HG03460 (cell line): ENCODE results near the gene UBE2E3.

Experiments
- ATAC-seq: cut with Tn5 transposase; IDR thresholded peaks from one replicate; pipeline ENCODE4 v1.9.1; 2021; ENCODE audit not compliant: unreplicated experiment

Gene UBE2E3

DNA sequence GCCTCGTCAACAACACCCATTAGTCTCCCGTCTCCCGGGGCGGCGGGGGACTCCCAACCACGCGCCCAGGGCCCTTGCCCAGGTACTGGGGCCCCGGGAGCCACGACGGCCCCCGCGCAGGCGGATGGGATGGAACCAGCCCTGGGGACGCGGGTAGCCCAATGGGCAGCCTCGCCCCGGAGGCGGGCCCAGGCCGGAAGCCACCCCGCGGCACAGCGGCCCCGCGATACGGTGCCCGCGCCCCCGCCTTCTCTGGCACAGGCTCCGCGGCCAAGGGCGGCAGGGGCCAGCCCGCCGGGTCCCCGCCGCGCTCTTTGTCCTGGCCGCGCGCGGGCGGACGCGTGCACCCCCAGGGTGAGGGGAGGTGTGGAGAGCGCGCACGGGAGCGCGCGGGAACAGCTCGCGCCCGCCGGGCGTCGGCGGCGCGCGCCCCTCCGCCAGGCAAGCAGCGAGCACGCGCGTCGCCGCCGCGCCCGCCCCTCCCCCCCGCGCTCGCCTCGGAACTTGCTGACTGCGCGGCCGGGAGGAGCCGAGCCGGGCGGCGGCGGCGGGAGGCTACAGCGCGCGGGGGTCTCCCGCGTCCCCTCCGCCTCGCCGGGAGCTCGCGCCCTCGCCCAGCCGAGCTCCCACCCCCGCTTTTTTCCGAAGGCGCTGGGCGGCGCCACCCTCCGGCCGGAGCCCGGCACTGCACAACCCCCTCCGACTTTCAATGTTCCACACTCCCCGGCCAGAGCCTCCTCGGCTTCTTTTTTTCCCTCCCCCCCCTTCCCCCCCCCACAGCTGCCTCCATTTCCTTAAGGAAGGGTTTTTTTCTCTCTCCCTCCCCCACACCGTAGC lies at the start of gene UBE2E3:
UBE2E3 (plus strand) TSS at position 500 of the 837 bp plus-strand sequence. CDS start 1,438 bp downstream, outside the sequence.
- ATAC-seq, result peak; percentile 71

DNA sequence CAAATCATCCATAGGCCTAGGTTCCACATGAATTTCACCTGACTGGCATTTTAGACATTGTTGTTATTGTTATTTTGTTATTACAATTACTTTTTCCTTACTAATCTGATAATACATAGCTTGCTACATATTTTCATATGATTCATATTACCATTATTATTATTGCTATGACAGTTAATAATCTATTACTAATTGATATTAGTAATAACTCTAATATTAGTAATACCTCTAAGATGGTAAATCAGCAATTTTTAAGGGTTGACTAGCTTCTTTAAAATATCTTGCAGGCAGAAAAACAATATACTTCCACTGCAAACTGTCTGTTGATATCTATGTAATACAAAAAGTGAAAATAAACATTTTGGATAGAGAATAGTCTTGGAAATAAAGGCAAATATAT lies 48.6 kb upstream of the UBE2E3 start:
- ATAC-seq, result no peak

DNA sequence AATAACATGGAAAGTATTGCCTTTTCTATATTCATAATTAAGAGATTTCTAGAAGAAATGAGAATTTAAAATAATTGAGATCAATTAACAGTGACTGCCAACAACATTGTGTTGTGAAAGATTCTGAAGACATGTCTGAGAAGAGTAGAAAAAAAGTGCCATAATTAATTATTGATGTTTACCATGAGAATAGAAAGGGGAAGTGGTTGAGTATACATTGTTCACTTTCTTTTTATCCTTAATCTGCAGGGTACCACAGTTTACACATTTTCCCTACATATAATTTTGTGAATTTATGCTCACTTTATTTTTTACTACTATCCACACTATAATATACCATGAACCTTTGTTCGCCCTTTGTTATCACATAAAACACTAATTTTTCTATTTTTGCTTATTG lies 47.1 kb upstream of the UBE2E3 start:
- peak; percentile 67 for ATAC-seq

DNA sequence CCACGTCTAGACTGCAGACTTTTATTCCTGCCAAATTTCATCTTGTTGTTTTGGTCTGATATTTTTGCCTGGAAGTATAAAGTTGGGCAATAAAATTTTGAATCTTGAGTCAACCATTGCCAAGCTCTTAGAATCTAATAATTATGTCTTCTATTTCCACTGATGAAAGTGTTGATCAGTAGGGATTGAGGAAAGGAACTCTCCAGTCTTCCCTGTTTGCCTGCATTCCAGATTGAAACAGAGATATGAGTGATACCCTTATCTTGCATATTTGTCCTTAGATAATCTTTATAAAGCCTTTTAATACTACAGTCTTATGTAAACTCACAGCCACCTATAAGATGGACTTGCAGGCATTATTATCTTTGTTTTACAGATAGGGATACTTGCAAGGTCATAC lies 45.5 kb upstream of the UBE2E3 start:
- ATAC-seq, result no peak

DNA sequence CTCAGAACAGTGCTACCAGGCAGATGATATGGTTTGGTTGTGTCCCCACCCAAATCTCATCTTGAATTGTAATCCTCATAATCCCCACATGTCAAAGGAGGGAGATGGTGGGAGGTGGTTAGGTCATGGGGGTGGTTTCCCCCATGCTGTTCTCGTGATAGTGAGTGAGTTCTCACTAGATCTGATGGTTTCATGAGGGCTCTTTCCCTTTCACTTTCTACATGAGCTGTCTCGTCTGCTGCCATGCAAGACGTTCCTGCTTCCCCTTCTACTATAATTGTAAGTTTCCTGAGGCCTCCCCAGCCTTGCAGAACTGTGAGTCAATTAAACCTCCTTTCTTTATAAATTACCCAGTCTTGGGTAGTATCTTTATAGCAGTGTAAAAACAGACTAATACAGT lies 42.9 kb upstream of the UBE2E3 start:
- peak; percentile 75 for ATAC-seq

DNA sequence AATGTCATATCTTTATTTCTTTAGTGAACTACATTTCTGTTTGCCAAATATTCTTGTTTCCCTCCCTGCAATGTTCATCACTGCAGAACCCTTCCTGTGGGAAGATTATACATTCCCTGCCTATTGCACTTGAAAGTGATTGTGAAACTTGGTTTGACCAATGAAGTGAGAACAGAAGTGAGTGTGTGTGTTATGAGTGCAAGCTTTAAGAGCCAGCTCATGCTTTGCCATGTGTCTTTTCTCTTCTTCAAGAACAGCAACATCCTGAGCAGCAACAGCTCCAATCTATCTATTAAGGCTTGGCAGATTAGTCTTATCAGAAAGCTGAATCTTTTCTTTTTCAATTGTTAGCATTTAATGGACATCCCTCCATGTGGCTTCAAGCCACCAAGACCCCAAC lies 42.0 kb upstream of the UBE2E3 start:
- ATAC-seq, result no peak

DNA sequence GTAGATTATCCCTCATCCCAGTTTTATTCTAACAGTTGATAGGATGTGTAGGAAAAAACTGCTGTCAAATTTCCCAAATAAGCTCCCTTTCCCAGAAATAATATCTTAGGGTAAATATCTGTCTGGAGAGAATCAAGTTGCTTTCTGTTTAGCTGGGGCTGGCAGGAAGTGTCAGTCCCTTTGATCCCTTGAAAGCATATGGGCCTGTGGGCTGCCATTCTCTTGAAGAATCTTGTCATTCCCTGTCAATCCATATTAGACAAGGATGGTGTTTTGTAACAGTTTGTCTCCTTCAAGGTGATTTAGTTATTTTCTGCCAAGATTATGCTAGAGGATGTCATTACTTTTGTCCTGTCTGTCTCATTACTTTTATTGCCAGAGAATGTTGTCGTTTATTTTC lies 37.1 kb upstream of the UBE2E3 start:
- ATAC-seq, result no peak

DNA sequence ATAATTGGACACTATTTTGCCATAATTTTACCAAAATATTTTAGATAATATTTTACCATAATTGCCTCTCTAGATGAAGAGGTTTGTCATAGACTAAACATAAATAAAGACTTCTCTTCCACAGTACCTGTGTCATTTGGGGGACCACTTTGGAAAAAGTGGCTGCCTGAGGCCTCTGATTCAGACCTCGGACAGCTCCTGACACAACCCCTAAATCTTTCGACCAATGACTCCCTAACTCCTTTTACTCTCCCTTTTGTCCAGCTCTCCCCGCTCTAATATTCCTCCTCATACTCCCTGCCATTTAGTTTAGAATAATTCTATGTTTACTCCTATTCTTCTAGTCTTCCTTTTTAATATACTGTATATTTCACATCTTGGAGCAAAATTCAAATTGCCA lies 36.0 kb upstream of the UBE2E3 start:
- ATAC-seq, result no peak

DNA sequence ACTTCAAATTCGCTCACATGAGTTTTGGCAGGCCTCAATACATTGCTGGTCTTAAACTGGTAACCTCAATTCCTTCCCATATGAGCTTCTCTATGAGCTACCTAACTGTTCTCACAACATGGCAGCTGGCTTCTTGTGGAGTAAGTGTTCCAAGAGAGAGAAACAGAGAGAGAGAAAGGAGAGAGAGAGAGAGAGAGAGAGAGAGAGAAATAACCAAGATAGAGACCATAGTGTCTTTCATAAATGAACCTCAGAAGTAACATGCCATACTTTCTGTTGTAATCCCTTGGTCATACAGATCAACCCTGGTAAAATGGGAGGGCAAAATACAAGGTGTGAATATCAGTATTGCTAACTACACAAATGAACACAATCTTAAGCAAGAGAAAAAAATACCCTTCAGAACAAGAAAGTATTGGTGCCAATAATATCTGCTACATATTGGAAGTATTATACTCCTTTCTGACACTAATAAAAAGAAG lies 33.2 kb upstream of the UBE2E3 start:
- ATAC-seq, result no peak

DNA sequence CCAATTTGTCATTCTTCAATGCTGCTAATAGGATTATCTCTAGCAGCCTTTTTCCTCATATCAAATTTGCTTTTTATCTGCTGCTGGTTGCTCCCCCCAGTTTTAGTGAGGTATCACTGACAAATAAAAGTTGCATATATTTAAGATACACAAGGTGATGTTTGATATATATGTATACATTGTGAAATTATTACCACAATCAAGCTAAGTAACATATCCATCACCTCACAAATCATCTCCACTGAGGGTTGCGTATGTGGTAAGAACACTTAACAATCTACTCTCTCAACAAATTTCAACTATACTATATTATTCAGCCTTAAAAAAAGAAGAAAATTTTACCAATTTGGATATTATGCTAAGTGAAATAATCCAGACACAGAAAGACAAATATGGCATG lies 30.5 kb upstream of the UBE2E3 start:
- no peak for ATAC-seq

DNA sequence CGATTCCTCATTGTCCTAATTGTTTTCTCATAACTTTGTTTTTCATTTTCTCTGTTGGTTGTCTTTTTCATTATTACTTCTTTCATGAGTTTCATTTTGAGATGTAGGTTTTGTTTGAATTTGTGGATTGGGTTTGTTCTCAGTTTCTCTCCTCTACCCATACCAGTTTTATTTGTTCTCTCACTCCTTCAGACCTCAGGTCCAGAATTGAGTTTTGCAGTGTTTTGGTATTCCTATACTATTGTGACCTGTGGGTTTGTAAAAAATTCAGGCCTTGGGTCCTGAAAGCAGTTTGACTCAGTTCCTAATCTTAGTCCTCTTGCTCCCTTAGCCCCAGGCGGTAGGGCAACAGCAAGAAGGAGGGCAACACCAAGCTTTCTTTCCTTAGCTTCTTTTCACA lies 28.3 kb upstream of the UBE2E3 start:
- ATAC-seq, result no peak

DNA sequence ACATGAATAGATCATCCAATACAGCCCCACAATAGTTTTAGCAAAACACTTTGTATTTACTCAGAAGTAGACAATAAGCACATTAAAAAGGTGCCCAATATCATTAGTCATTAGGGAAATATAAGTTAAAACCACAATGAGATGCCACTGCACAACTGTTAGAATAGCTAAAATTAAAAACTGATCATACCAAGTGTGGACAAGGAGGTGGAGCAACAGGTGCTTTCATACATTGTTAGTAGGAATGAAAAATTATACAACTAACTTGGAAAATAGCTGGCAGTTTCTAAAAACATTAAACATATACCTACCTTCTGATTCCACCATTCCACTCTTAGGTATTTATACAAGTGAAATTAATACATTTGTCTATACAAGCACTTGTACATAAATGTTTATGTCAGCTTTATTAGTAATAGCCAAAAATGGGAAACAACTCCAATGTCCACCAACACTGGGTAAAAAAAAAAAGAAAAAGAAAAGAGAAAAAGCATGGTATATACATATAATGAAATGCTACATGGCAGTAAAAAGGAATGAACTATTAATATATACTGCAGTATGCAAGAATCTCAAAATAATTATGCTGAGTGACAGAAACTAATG lies 27.6 kb upstream of the UBE2E3 start:
- ATAC-seq, result no peak

DNA sequence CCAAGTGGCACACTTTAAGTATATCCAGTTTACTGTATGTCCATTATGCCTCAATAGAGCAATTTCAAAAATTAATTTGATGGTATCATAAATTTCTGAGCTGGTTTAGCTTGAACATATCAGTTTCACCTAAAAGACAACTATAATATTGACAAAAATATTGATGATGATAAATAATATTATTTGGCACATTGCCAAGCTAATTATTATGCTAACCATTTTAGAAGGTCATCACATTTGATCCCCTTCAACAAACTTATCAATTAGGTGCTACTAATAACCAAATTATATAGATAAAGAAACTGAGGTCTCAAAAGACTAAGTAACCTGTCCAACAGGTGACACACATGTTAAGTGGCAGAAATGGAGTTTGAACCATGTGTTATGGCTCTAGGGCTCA lies 26.9 kb upstream of the UBE2E3 start:
- no peak for ATAC-seq

DNA sequence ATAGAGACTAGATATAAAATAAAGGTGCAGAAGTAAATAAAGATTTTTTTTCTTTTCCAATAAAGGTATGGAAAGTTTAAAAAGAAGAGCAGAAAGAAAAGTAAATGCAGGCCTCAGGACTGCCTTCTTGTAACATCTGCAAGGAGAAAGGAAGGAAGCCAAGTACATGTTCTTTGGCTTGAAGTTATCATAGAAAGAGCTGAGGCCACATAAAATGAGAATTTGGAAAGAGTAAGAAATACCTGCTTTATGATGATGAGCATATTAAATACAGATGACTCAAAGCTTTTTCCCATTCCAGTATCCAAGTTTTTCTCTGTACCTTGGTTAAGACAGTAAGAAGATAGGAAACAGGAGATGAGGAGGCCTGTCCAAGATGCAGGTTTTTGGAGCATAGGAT lies 25.3 kb upstream of the UBE2E3 start:
- ATAC-seq, result no peak

DNA sequence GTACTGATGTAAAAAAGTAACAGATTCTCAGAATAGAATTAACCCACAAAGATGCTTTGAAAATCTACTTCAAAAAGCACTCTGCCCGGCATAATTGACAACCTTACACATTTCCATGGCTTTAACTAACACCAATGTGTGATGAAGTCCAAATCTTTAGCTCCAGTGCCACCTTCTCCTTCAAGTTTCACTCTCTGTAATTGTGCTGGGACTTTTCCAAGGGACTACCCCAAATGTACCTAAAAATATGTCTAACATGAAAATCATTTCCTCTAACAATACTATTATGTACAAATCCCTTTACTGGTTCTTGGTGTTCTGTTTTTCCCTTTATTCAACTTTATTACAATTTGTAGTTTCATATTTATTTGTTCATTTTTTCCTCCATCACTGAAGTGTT lies 20.6 kb upstream of the UBE2E3 start:
- ATAC-seq, result no peak

DNA sequence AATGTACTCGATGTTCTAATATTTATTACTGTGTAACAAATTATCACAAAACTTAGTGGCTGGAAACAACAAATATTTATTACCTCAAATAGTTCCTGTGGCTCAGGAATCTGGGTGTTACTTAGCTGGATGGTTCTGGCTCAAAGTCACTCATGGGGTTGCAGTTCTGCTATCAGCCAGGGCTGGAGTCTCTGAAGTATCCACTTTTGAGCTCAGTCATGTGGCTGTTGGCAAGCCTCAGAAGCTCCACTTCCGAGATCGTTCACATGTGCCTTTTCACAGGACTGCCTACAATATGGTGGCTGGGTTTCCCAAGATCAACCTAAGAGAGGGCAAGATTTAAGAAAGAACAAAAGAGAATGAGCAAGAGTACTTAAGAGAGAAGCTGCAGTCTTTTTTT lies 19.4 kb upstream of the UBE2E3 start:
- ATAC-seq, result no peak

DNA sequence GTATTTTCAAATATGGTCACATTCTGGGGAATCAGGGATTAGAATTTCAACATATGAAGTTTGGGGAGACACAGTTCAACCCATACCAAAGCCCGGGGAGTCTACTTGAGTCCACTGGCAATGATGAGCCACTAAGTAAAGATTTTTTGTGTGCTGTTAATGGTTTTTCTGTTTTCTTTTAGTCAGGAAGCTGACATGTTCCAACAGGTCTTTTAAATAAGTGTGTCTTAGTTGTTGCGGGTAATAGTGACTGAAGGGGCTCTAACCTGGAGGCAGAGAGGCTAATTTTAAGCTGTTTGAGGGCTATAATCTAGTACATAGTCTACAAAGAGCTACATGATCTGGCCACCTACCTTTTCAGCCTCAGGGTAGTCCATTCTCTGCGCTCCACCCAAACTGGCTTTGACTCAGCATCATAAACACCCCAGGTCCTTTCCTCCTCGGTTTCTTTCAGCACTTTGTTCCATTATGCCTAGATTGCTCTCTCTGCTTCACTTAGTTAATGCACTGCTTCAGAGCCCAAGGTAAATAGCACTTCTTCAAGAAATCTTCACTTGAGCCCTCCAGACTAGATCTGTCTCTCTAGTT lies 17.6 kb upstream of the UBE2E3 start:
- ATAC-seq, result no peak

DNA sequence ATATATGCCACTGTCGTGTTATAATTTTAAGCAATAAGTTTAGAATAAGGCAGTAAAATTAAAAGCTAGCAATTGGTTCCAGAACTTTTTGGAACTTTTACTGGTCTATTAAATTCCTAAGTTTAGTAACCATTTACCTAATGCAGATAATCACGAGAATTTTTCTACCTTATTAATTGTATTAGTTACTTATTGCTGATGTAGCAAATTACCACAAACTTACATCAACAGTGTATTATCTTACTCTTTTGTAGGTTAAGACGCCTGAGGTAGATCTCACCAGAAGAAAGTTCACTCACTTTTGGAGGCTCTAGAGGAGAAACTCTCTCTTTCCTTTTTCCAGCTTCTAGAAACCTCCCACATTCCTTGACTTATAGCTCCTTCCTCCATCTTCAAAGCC lies 14.0 kb upstream of the UBE2E3 start:
- no peak for ATAC-seq

DNA sequence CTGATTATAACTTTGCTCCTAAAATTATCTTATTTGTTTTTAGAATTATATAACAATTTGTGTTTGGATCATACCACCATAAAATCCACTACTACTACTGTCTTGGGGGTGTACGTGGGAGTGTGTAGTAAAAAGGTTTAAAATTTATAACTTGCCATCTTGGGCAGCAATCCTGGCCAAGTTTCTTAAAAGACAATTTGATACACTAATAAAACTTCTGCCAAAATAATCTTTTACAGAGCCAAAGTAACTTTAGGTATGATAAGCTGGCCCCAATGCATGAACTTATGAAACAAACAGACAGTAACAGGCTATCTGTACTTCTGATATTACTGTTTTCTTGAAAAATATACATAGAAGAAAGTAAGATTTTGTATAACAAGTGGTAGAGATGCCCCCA lies 11.3 kb upstream of the UBE2E3 start:
- ATAC-seq, result no peak

DNA sequence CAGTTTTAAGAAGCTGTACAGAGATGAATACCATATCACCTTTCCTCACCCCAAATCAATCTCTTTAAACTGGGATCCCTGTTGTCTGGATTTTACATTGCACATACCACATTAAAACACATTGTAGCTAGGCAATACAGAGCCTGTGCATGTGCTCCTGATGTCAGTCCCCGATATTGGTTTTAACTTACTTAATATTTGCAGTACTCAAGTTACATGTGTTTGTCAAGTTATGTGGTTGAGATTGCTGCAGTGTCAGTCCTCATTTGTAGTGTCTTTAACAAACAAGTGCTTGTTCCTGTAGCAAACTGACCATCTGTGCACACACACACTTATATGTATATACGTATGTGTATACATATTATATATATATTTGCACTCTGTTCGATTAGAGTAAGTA lies 10.4 kb upstream of the UBE2E3 start:
- no peak for ATAC-seq

DNA sequence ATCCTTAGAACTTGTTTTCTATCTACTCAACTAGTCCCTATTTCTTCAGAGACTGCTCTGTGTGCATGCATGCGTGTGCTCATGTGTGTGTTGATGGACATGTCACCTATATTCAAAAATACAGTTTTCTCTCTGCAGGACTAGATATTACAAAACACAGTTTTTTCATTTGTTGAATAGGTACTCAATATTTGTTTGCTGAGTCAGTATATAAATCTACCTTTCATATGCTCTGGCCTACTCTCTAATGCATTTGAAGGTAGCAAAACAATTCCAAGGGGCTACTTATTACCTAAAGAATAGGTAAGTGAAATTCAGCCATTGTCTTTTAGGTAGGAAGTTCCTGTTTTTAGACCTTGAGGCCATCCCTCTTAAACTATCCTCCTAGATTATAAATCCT lies 8.6 kb upstream of the UBE2E3 start:
- no peak for ATAC-seq

DNA sequence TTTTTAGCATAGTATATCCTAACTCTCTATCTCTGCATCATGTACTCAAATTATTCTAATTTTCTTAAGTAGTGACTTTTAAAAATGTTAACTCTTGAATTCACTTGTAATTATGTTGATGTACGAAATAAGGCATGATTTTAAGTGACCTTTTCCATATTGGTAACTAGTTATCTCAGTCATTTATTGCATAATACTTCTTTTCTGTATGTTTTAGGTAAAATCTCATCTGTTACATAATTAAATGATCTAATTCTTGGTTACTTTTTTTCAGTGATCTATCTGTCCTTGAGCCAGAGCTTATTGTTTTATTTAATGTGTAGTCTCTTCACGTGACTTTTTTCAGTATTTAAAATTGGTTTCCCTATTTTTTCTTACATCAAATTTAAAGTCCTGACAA lies 4.8 kb upstream of the UBE2E3 start:
- no peak for ATAC-seq
